ENCODE measurements around the gene TMEM231. TPM values are rescaled to one million over a fixed set of nuclear protein-coding genes. Genes with fewer than 3 reads are reported as not detected.

TMEM231 gene
- total and polyA plus RNA-seq, 10 donors = 2.2 to 6.7 (median 3.4) TPM

DNA sequence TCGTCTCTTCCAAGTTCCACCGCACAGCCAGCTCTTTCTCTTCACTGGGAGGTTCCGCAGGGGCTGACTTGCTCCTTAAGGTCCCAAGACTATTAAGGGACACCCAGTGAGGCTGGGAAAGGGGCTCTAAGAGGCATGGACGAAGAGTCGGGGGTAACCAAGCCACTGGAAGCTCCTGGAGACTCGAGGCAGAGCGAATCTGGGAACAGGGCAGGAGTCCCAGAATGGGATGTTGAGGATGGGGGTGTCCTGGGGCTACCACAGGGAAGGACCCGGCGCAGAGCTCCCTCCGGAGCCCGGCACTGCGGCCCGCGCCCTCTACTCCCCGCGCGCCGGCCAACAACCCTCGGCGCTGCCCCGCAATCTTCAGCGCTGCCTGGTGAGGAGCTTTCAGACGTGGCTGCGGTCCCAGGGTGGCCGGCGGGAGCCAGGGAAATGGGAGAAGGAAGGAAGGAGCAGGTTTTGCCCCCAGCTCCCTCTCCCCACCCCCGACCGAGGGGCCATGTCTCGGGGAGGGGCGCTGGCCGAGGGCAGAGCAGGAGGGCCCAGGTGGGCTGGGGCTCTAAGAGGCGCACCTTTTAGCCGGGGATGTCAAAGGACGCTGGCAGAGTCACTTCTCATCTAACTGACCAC is 20.7 kb downstream of the TMEM231 start:
- TF ChIP-seq POLR2A (IDR thresholded peaks at IDR 0.05) (no peak), POLR2AphosphoS5 (IDR thresholded peaks at IDR 0.05) (no peak)
- TF ChIP-seq, protein P1, sequence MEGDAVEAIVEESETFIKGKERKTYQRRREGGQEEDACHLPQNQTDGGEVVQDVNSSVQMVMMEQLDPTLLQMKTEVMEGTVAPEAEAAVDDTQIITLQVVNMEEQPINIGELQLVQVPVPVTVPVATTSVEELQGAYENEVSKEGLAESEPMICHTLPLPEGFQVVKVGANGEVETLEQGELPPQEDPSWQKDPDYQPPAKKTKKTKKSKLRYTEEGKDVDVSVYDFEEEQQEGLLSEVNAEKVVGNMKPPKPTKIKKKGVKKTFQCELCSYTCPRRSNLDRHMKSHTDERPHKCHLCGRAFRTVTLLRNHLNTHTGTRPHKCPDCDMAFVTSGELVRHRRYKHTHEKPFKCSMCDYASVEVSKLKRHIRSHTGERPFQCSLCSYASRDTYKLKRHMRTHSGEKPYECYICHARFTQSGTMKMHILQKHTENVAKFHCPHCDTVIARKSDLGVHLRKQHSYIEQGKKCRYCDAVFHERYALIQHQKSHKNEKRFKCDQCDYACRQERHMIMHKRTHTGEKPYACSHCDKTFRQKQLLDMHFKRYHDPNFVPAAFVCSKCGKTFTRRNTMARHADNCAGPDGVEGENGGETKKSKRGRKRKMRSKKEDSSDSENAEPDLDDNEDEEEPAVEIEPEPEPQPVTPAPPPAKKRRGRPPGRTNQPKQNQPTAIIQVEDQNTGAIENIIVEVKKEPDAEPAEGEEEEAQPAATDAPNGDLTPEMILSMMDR (IDR thresholded peaks at IDR 0.05 in 8 of 11, conservative IDR thresholded peaks at IDR 0.05 in 3 of 11) = no peak
- no peak for DNase-seq
- 66 to 82% (median 78%) methylated on average over 32 to 34 of the region's 34 CpGs for WGBS, 5 donors
- Histone ChIP-seq H3K4me3 (no peak overlapping the region), H3K27me3 (replicated peaks in 1 of 7) (no peaks in the 10 kb centered on the region), H3K4me1 (no peaks in the 10 kb centered on the region), H3K9me3 (no peaks in the 10 kb centered on the region), H3K27ac (no peak overlapping the region), H3K36me3 (no peaks in the 10 kb centered on the region)
- intact Hi-C loops (cut with DNase I; ENCODE audit: low total_unique reads) = no loop called here

GRCh38 chr16:75534560-75535205 is 21.4 kb downstream of the TMEM231 start:
- no peaks in the 10 kb centered on the region for H3K36me3 ChIP-seq
- H3K27ac ChIP-seq = no peak overlapping the region
- no peak overlapping the region for H3K4me3 ChIP-seq
- DNase-seq = no peak
- H3K9me3 ChIP-seq = no peaks in the 10 kb centered on the region
- 84 to 86% (median 86%) methylated on average over 17 to 19 of the region's 19 CpGs for WGBS, 5 donors
- no peaks in the 10 kb centered on the region for H3K27me3 ChIP-seq (replicated peaks in 1 of 7)
- no peak for TF ChIP-seq POLR2AphosphoS5 (IDR thresholded peaks at IDR 0.05)
- TF ChIP-seq, protein P1 (IDR thresholded peaks at IDR 0.05 in 8 of 11, conservative IDR thresholded peaks at IDR 0.05 in 3 of 11) = no peak
- TF ChIP-seq POLR2A (IDR thresholded peaks at IDR 0.05) = no peak
- intact Hi-C loops (cut with DNase I; ENCODE audit: low total_unique reads) = no loop called here
- no peaks in the 10 kb centered on the region for H3K4me1 ChIP-seq

- no peaks in the 10 kb centered on the region for H3K9me3 ChIP-seq
- intact Hi-C loops (cut with DNase I; ENCODE audit: low total_unique reads) = no loop called here
- TF ChIP-seq POLR2AphosphoS5 (IDR thresholded peaks at IDR 0.05) (no peak), POLR2A (IDR thresholded peaks at IDR 0.05) (no peak)
- TF ChIP-seq, protein P1 (IDR thresholded peaks at IDR 0.05 in 8 of 11, conservative IDR thresholded peaks at IDR 0.05 in 3 of 11) = no peak
- DNase-seq = no peak
- no peak overlapping the region for H3K27ac ChIP-seq
- 85 to 93% (median 93%) methylated on average over 1 to 2 of the region's 2 CpGs for WGBS, 5 donors
- H3K4me1 ChIP-seq = no peaks in the 10 kb centered on the region
- H3K36me3 ChIP-seq = no peaks in the 10 kb centered on the region
- no peak overlapping the region for H3K4me3 ChIP-seq
- H3K27me3 ChIP-seq (replicated peaks in 1 of 7) = no peaks in the 10 kb centered on the region
These were observed 23.3 kb downstream of the TMEM231 start for GRCh38 chr16:75532791-75533190.

- no peak for DNase-seq
- H3K27me3 ChIP-seq (replicated peaks in 1 of 7) = no peaks in the 10 kb centered on the region
- TF ChIP-seq POLR2AphosphoS5 (IDR thresholded peaks at IDR 0.05) (no peak), POLR2A (IDR thresholded peaks at IDR 0.05) (no peak)
- TF ChIP-seq, protein P1 (IDR thresholded peaks at IDR 0.05 in 8 of 11, conservative IDR thresholded peaks at IDR 0.05 in 3 of 11) = no peak
- H3K4me3 ChIP-seq = no peak overlapping the region
- 81 to 93% (median 89%) methylated on average over 7 to 8 of the region's 8 CpGs for WGBS, 5 donors
- no peaks in the 10 kb centered on the region for H3K9me3 ChIP-seq
- intact Hi-C loops (cut with DNase I; ENCODE audit: low total_unique reads) = no loop called here
- H3K36me3 ChIP-seq = no peaks in the 10 kb centered on the region
- H3K4me1 ChIP-seq = no peaks in the 10 kb centered on the region
- H3K27ac ChIP-seq = no peak overlapping the region
These were observed 23.8 kb downstream of the TMEM231 start for GRCh38 chr16:75532142-75532765.

Data from spleen (tissue), 11 donors.